Skin of body (tissue), 2 donors: ENCODE results near the gene CBS. TPM values are rescaled to one million over a fixed set of nuclear protein-coding genes. Genes with fewer than 3 reads are reported as not detected.
"Not testable (repeated sequence)": the region's sequence is repeated elsewhere in the genome, so short reads cannot be mapped to it uniquely, and the experiment has no call there.

ENCODE experiments used
- DNase-seq: peaks from one replicate; lab custom pipeline; 2025; lab: John Stamatoyannopoulos, UW
- total RNA-seq: library from RNA; depleted of rRNA; stranded (reverse); fragments of >200 nt; gene quantifications from one replicate; pipeline ENCODE4 v1.2.3, GENCODE V29; 2014

The CBS gene
- total RNA-seq = 3.7 TPM

DNA sequence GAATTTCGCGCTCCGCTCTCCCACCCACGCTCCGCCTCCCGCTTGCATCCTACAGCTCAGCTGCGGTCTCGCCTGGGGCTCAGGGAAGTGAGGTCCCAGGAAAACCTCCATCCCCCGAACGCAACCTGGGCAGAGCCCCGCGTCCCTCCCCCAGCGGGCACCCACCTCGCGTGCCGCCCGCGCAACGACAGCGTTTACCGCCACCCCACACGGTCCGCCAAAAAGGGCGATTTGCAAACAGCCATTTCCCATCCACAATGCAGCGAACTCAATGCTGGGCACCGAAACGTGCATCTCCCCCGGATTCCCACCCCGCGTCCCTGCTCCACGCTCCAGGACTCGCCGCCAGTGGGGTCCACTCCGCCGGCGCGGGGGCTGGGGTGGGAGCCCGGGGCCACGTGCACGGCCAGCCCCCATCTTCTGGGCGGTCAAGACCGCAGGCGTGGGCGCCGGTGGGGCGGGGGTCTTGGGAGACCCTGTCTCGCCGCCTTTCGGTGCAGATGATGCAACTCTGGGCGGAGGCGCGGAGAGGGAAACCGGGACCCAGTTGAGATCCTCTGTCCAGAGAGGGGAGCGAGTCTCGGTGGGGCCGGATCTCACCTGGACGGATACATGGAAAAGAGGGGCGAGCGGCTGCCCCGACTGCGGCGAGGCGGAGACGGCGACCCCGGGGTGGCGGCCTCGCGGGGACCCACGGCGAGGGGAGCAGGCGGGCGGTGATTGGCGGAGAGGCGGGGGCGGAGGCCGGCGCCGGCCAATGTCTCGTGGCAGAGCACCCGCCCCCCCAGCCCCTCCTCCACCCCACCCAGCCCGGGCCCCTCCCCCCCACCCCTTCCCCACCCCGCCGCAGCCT is at the start of gene CBS:
TSS of gene CBS (minus strand) at position 666 of the 853 bp plus-strand sequence. CDS start 3,642 bp downstream, outside the sequence.
- not testable (repeated sequence) for DNase-seq

DNA sequence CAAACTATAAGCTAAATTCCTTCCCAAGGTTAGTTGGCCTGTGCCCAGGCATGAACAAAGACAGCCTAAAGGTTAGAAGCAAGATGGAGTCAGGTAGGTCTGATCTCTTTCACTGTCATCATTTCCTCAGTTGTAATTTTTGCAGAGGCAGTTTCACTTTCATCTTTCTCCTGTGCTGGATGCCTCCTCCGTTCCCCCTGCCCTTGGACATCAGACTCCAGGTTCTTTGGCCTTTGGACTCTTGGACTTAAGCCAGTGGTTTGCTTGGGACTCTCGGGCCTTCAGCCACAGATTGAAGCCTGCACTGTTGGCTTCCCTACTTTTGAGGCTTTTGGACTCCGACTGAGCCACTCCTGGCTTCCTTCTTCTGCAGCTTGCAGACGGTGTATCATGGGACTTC is 40.3 kb upstream of the CBS start:
- DNase-seq = not testable (repeated sequence)

DNA sequence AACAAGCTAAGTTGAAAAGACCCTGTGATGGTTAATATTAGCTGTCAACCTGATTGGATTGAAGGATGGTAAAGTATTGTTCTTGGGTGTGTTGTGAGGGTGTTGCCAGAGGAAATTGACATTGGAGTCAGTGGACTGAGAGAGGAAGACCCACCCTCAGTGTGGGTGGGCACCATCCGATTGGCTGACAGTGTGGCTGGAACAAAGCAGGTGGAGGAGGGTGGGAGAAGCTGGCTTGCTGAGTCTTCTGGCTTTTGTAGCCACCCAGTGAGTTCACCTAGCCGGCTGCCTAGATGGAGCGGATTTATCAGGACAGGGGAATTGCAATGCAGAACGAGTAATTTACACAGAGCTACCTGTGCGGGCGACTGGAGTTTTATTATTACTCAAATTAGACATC is 38.8 kb upstream of the CBS start:
- DNase-seq = not testable (repeated sequence)

DNA sequence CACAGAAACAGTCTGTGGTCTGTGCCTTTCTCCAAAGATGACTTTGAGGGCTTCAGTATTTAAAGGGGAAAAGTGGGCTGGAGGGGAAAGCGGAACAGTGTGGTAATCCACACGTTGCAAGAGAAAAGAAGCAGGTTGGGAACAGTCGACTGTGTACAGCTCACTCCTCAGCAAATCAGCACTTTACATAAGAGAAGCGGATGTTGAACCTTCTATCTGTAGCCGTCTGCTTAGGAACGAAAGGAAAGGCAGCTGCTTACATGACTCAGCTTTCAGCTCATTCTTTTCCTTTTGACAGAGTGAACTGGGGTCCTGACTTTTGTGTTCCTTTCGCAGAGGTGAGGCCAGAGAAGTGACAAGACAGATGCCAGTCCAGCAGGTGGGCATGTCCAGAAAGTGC is 33.4 kb upstream of the CBS start:
- DNase-seq = not testable (repeated sequence)

DNA sequence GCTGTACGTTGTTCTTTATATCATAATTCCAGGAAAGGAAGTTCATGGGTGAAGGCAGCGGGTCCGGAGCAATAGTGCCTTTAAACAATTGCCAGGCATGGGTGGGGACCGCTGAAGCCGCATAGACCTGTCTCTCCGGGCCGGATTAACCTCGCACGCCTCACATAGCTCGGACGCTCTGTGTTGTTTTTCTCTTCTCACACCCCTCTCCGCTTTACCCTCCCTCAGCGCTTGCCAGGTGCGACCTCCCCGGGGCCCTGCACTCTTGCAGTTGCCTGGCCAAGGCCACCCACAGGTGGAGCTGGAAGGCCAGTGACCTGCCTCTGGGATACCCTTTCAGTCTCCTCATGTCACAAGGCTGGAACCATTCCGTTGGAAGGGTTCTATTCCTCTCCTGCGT is 32.5 kb upstream of the CBS start:
- DNase-seq = not testable (repeated sequence)

DNA sequence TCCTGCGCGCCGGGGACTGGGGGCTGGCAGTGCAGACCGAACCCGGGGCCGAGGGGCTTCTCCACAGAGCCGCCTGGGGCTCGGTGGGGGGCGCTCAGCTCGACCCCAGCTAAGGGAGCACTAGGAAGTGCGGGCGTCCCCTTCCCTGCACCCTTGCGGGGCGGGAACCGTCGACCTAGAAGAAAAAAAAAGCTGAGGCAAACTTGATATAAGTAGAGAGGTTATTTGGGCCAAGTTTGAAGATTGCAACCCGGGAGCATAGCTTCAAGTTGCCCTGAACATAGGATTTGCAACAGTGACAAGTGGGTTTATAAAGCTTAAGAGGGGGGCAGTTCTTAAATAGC is 32.1 kb upstream of the CBS start:
- not testable (repeated sequence) for DNase-seq

DNA sequence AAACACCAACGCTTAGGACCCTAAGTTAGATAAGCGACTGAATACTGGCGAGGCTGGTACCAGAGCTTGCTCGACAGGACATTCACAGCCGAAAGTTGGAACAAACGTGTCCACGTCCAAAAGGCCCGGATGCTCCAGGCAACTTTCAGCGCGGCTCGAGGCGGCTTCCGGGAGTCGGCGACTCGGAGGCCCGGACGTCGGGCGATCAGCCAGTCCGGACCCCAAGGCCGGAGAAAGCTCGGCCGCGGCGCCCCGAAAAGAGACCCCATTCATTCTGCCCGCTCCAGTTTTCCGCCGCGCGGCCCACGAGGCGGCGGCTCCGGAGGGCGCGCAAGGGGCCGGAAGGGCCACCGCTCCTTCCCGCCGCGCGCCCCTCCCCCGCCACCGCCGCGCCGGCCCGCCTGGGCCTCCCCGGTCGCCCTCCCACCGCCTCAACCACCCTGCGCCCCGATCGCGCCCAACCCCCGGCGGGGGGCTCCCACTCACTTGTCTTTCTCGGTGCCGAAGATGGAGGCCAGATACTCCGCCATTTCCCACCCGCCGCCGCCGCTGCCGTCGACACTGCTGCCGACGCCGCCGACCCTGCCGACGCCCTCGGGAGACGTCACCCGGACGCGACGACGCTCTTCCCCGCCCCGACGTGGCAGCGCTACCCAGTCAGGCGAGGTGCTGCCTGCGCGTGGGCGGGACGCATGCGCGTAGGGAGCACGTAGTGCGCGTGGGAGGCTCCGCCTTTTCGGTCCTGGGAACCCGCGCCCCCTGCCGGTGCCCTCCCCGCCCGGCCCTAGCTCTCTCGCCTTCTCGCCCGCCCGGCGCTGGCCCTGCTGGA is 31.5 kb upstream of the CBS start, which contains the start of gene U2AF1:
TSS of gene U2AF1 (minus strand) at position 606 of the 829 bp plus-strand sequence. CDS start at position 530, 76 bp downstream.
- DNase-seq = not testable (repeated sequence)

DNA sequence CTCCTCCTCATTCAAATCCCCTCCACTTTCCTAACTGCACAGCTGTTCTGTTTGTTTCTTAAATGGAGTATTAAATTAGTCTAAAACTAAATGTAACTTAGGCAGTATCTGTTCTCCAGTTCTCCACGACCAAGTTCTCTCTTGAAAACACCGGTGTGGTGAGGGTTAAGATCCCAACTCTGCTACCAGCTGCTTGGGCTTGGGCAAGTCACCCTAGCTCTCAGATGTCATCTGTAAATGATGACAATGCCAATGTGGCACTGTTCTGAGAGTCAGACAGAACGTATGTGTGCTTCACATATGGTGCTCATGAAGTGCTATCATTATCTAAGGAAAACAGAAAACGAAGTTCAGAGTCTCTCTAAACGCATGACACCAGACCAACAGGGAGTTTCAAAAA is 29.0 kb upstream of the CBS start:
- DNase-seq = not testable (repeated sequence)

DNA sequence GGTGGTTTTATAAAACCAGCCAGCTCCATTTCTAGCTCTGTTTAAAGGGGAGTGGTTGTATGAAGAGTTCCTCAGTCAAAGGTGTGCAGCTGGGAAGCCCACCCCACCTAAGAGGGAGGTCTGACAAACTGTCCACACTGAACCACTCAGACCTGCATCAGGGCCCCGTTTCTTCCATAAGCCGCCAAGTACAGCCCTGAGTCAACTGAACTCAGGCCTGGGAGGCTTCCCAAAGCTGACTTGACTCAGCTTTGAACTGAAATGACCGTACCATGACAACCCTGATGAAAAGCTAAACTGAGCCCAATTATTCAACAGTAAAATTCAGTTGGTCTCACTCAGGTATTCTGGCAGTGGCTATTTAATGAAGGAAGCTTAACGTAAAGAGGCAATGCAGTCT is 26.6 kb upstream of the CBS start:
- not testable (repeated sequence) for DNase-seq

DNA sequence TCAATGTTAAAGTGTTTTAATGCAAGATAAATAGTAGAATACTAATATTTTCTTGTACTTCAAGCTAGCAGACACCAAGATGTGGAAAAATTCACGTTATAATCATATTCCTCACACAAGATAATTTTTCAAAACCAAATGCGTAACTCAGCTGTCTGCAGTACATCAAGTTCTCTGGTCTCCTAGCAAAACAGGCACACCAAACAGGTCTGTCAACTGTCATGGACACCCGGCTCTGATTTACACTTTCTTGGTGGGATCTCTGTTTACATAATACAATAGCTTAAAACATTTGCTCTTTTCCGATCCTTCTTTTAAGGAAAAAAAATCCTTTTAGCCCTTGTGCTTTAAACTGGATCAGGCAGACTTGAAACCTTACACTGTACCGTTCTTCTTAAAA is 26.0 kb upstream of the CBS start:
- DNase-seq = not testable (repeated sequence)

DNA sequence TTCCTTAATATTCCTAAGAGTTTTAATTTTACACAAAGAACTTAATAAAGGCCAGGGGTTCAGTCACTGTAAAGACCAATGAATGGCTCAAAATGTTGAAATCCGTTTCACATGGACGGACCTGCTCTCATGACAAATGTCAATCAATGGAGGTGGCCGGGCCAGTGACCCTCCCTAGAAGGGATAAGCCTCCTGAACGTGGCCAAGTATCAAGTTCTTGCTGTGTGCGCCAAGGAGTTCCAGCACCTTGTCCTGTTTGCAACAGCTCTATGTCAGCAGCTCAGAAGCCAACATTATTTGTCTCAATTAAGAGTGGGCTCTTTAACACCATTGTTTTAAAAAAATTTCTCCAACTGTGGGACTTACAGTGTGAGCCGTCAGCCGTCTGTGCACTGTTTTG is 25.4 kb upstream of the CBS start:
- DNase-seq = not testable (repeated sequence)

DNA sequence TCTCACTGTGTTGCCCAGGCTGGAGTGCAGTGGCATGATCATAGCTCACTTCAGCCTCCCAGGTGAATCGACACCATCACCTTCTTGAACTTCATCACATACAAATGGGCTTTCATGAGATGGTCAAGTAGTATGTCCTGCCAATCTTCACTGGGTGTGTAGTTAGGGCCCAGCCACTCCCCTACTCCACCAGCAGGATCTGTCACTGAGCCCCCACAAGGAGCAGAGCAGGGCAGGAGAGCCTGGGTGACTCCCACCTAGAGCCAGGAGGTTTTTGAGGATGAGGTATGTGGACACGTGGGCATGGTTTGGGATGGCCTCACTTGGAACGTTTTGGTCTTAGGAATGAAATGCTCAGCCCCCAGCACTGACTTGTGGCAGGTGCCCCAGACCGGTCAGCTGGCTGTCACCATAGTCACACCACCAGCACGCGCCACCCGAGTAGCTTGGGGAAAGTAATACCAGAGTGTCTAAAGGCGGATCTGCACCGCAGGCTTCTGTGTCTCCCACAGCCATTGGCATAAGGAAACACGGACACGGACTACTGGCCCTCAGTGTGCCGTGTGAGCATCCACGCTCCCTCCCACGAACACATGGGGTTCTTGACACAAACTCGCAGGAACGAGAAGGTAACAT is 16.5 kb upstream of the CBS start:
- not testable (repeated sequence) for DNase-seq

DNA sequence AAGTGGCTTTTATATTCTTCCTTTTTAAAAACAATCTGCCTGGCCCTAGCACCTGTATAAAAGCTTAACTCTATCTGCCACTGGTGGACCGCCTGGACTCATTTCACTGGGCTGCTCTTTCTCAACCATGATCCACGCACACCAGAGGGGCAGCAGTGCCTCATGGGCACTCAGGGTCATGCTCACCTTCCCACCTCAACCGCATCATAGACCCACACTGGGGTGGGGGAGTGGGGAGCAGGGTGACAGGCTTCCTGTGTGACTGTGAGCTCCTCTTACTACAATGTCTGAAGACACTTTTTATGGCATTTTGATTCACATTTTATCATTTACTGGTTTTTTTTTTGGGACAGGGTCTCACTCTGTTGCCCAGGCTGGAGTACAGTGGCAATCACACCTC is 15.3 kb upstream of the CBS start:
- not testable (repeated sequence) for DNase-seq

DNA sequence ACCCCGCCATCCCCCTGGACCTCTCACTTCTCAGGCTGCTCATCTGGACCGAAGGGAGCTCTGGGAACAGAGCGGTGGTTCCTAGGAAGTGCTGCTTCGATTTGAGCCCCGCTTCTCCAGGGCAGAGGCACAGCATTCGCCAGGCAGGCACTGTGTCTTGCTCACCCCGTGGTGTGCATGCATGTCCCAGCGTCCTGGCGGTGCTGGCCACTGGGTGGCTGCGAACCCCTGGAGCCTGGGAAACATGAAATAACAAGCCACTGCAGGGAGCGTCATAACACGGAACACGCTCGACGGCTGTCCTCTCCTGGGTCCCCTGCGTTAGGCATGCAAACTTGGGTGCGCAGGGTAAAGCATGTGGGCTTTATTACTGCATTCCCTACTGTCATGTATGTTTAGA is 13.8 kb upstream of the CBS start:
- not testable (repeated sequence) for DNase-seq

DNA sequence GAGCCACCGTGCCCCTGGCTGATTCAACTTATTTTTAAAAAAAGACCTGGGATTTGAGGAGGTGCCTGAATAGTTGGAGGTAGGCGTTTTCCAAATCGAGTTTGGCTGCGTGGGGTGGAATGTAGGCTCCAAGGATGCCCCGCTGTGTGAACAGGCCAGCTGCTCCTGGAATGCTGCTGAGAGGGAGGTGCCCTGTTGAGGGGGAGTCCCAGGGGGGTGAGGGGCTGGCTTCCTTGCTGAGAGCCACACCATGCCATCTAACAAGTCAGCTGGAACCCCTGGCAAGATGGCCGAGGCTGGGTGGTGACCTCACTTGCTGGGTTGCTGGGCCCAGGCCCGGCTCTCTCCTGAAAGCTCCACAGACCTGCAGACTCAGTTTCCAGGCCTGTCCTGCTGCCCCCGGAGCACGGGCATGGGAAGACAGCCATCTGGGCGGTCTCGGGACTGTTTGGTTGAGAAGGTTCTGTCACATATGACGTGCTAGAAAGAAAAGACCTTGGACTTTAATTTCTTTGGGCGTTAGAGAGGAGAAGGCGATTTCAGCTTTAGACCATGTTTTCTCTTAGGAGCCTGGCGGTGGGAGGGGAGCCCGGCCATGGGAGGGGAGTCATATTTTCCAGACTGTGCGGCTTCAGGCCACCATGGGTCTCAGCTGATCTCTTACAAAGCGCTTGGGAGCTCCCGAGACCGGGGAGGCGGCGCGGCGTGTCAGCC is 7.1 kb upstream of the CBS start:
- not testable (repeated sequence) for DNase-seq

DNA sequence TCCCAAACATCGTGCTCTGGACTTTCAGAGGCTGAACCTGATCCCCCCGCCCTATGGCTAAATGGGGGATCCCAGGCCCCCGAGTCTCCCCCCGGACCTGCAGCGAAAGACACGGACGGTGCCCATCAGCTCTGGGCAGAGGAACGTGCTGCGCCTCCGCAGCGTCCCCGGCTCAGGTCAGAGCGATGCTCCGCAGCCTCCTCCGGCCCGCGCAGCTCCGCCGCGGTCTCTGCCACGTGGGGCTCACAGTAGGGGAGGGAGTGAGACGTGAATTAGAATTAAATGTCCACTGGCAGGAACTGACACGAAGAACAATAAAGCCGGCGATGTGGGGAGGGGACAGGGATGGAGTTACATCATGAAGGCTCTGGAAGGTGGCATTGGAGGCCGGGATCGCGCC is 1.0 kb upstream of the CBS start:
- DNase-seq = not testable (repeated sequence)

DNA sequence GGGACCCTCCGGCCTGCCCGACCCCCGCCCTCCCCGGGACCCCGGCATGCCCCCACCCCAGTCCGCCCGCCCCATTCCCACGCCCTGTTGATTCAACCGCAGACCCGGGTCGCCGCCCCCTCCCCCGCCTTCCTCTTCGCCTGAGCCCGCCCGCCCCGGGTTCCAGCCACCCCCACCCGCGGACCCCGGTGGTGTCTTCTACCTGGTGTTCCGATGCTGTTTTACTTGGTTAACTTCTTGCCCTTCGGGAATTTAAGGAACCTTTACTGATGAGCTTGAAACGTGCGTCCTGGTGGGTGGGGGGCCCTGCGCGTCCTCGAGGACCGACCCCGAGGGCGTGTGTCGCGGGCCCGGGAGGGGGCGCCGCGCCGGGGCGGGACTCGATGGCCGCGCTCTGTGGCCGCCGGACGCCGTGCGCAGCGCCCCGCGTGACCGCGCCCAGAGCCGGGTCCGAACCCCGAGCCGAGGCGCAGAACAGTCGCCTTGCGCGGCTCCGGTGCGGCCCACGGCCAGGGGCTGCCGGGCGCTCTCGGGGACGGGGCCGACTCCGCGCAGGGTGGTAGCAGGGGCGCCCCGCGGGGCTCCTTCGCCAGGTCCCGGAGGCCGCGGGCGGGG is 495 bp upstream of the CBS start:
- not testable (repeated sequence) for DNase-seq

DNA sequence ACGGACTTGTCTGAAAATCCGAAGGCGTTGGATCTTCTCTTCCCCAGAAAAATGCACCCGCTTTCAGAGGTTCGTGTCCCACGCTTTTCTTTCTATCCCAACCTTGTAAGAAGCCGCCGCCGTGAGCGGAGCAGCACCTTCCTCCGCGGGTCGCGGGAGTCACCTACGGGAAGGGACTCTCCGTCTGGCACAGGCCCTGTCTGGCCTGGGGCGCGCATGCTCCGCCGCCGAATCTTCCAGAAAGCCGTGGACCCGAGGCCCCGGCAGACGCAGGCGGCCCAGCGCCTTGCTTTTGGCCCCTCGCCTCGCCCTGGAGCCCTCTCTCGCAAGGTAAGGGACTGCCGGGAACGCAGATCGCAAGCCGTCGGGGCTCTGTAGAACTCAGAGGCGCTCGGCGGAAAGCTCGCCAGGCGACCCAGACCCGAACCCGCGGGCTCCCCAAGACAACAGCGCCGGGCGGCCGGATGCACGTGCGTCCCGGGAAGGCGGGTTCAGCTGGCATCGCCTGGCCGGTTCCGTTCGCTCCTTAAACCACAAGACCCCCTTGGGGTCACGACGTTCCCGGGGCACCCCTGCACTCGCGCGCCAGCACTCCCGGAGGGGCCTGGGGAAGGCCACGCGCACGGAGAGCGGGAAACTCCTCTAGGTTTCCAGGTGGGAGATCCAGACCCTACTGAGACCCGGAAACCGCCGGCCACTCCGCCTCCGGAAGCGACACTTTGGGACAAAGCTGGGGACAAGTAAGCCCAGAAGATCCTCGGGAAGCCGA is 1.1 kb downstream of the CBS start:
- not testable (repeated sequence) for DNase-seq

DNA sequence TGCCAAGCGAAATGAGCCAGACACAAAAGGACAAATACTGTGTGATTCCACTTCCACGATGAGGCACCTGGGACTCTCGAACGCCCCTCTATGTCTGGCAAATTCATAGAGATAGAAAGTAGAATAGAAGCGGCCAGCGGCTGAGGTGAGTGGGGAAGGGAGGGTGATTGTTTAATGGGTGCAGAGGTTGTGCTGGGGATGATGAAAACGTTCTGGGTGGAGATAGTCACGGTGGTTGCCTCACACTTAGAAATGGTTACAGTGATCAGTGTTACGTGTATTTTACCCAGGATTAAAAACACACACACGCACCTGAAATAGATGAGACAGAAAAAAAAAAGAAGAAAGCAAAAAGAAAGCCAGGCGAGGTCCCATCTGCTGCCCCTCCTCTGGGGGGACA is 2.9 kb downstream of the CBS start:
- DNase-seq = not testable (repeated sequence)

DNA sequence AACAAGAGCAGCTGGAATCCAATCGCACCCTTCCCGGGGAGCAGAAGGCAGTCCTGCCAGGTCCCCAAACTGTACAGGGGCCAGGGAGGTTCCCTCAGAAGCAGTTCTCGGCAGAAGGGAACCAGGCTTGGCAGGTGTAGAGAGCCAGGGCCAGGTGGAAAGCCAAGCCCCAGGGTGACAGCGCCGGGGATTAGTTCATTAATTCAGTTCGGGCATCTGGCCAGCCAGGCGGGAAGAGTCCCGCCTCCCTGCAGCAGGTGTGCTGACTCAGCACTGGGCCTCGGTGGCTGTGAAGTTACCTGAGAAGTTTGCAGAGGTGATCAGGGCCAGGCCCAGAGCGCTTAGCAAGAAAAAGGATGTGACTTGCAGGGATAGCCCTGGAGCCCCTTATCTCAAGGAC is 6.0 kb downstream of the CBS start:
- DNase-seq = not testable (repeated sequence)
